ENCODE results near the gene THAP9.

GRCh38 chr4:82893942-82894341 is 6.6 kb upstream of the THAP9 start:
- TF ChIP-seq CTBP1 (IDR thresholded peaks at IDR 0.05; ENCODE audit: borderline replicate concordance) (no peak), L3MBTL2 (conservative IDR thresholded peaks at IDR 0.05) (no peak), ZNF384 (IDR thresholded peaks at IDR 0.05) (no peak), SP1 (IDR thresholded peaks at IDR 0.05) (no peak), HDGF (IDR thresholded peaks at IDR 0.05; ENCODE audit: borderline replicate concordance) (no peak), NFRKB (IDR thresholded peaks at IDR 0.05) (no peak), BHLHE40 (IDR thresholded peaks at IDR 0.05; ENCODE audit: borderline replicate concordance) (no peak), ARNT (IDR thresholded peaks at IDR 0.05) (no peak), TARDBP (IDR thresholded peaks at IDR 0.05) (no peak)
- TF ChIP-seq, protein P1, sequence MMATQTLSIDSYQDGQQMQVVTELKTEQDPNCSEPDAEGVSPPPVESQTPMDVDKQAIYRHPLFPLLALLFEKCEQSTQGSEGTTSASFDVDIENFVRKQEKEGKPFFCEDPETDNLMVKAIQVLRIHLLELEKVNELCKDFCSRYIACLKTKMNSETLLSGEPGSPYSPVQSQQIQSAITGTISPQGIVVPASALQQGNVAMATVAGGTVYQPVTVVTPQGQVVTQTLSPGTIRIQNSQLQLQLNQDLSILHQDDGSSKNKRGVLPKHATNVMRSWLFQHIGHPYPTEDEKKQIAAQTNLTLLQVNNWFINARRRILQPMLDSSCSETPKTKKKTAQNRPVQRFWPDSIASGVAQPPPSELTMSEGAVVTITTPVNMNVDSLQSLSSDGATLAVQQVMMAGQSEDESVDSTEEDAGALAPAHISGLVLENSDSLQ (IDR thresholded peaks at IDR 0.05): no peak
